Lower lobe of right lung (tissue), 2 donors: ENCODE results near the gene STRBP. TPM values are rescaled to one million over a fixed set of nuclear protein-coding genes. Genes with fewer than 3 reads are reported as not detected.
A peak's percentile ranks its signal among the peaks of the same experiment; 100 is the strongest.

ENCODE experiments used
- ATAC-seq, 2 donors: fragments of 200-7000 bp; cut with Tn5 transposase; one replicate each; pipeline ENCODE4 v1.9.1; 2020 to 2022; ENCODE audit warnings: mild to moderate bottlenecking in 2 of 2, moderate library complexity in 2 of 2
- DNase-seq: peaks from one replicate; pipeline ENCODE4 v3.0.0-alpha.2; 2020
- H3K27ac ChIP-seq: fragments of 200-600 bp; one replicate; pipeline ENCODE4 v1.8.0; 2022
- H3K27me3 ChIP-seq: fragments of 200-600 bp; one replicate; pipeline ENCODE4 v1.8.0; 2022; ENCODE audit warnings: low read depth
- H3K36me3 ChIP-seq: fragments of 200-600 bp; one replicate; pipeline ENCODE4 v1.8.0; 2022; ENCODE audit warnings: mild to moderate bottlenecking
- H3K4me1 ChIP-seq: fragments of 200-600 bp; one replicate; pipeline ENCODE4 v1.8.0; 2022
- H3K4me3 ChIP-seq: fragments of 200-600 bp; one replicate; pipeline ENCODE4 v1.8.0; 2022; ENCODE audit warnings: mild to moderate bottlenecking
- H3K9me3 ChIP-seq: fragments of 200-600 bp; one replicate; pipeline ENCODE4 v1.8.0; 2022
- CTCF ChIP-seq: fragments of 200-600 bp; IDR thresholded peaks from one replicate; pipeline ENCODE4 v1.8.0; 2022; ENCODE audit warnings: antibody characterized with exemption, mild to moderate bottlenecking
- intact Hi-C: fragments of 100-400 bp; cut with DNase I; formaldehyde crosslinking; loops from one replicate; pipeline ENCODE4 v1.11.0; 2022
- total RNA-seq: library from RNA; stranded (reverse); fragmentation: NEBNext Ultra II Directional; extraction: Animal tissue kit (Norgen Biotek cat#: 25700); gene quantifications from one replicate; pipeline ENCODE4 v1.2.1, GENCODE V29; 2021
- donor health status: DM: no; HTN: yes; CAD: no; lungs with severe emphysema.

The STRBP gene
- total RNA-seq, 1 donor from 2014 or later: 23.7 TPM

- Histone ChIP-seq H3K27ac (peak overlapping the region; percentile 32), H3K4me1 (peaks cover 20% of the 10 kb centered on the region), H3K9me3 (no peaks in the 10 kb centered on the region), H3K36me3 (peaks cover 86% of the 10 kb centered on the region), H3K4me3 (no peak overlapping the region), H3K27me3 (no peaks in the 10 kb centered on the region)
- no peak for TF ChIP-seq CTCF
- no peak for DNase-seq
- intact Hi-C loops: no loop called here
- ATAC-seq: no peak
Observed at GRCh38 chr9:123073441-123073840, 194.9 kb downstream of the STRBP start.

- Histone ChIP-seq H3K4me1 (peaks cover 20% of the 10 kb centered on the region), H3K27ac (no peak overlapping the region), H3K9me3 (no peaks in the 10 kb centered on the region), H3K27me3 (no peaks in the 10 kb centered on the region), H3K4me3 (no peak overlapping the region), H3K36me3 (peaks cover 86% of the 10 kb centered on the region)
- no peak for DNase-seq
- intact Hi-C loops: no loop called here
- no peak for ATAC-seq
- no peak for TF ChIP-seq CTCF
Observed at GRCh38 chr9:123072407-123072995, 195.9 kb downstream of the STRBP start.

Other genes with a start within 250 kb of the STRBP start
- gene GPR21, start 234.9 kb downstream of the STRBP start, total RNA-seq: 2.2 TPM
- gene CRB2, start 87.6 kb upstream of the STRBP start, total RNA-seq: not detected